ENCODE measurements around the gene PPP4R2.

DNA sequence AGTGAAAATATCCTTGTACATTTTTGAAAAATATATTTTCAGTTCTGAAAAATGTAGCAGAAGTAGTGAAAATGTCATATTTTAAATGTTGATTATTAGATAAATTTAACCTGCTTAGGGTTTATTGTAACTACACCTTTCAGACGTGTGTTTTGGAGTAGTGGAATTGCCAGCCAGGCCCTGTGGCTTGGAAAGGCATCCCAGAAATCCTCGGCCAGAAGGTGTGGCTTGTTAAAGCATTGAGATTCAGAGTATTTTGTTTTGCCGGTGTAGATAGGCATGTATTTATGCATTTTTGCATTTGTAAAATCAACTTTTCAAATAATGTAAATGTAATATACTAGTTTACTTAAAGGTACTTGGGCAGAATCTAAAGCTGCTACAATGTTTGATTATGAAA is 71.8 kb downstream of the PPP4R2 start:
- TF ChIP-seq, protein P1, sequence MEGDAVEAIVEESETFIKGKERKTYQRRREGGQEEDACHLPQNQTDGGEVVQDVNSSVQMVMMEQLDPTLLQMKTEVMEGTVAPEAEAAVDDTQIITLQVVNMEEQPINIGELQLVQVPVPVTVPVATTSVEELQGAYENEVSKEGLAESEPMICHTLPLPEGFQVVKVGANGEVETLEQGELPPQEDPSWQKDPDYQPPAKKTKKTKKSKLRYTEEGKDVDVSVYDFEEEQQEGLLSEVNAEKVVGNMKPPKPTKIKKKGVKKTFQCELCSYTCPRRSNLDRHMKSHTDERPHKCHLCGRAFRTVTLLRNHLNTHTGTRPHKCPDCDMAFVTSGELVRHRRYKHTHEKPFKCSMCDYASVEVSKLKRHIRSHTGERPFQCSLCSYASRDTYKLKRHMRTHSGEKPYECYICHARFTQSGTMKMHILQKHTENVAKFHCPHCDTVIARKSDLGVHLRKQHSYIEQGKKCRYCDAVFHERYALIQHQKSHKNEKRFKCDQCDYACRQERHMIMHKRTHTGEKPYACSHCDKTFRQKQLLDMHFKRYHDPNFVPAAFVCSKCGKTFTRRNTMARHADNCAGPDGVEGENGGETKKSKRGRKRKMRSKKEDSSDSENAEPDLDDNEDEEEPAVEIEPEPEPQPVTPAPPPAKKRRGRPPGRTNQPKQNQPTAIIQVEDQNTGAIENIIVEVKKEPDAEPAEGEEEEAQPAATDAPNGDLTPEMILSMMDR (conservative IDR thresholded peaks at IDR 0.05), result no peak
- TF ChIP-seq ZFX (IDR thresholded peaks at IDR 0.05), result no peak

Data from C4-2B (cell line).